ENCODE data around the gene QSOX1.

The QSOX1 gene

GRCh38 chr1:180233191-180234011 lies 78.7 kb downstream of the QSOX1 start:
- Histone ChIP-seq H3K27ac (no peak overlapping the region), H3K4me3 (peak overlapping the region; percentile 33)
- no peak for DNase-seq (ENCODE audit: low spot score)
- TF ChIP-seq CTCF (IDR thresholded peaks at IDR 0.05) = no peak

- no peak for TF ChIP-seq CTCF (IDR thresholded peaks at IDR 0.05)
- peak overlapping the region; percentile 58 for H3K4me3 ChIP-seq
- no peak overlapping the region for H3K27ac ChIP-seq
- no peak for DNase-seq (ENCODE audit: low spot score)
Measured at GRCh38 chr1:180234369-180235076, 79.9 kb downstream of the QSOX1 start.

DNA sequence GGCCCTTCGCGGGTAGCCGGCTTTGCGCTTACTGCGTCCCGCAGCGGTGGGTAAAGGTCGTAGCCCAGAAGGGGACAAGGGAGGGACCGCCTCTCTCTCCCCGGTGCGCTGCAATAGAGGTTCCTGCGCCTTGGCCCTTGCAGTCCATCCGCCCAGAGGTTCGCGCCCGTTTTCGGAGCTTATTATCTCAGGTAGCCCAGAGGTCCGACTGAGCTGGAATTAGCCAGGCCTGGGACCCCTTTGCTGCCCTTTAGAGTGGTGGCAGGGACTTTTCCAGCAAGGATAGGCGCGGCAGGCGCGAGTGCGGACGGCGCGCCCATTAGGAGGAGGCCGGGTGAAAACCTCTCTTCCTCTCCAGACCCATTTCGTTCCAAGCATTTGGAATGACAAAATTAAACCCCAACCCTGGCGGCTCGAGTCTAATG lies 80.4 kb downstream of the QSOX1 start:
- no peak for TF ChIP-seq CTCF (IDR thresholded peaks at IDR 0.05)
- DNase-seq (ENCODE audit: low spot score) = no peak
- H3K27ac ChIP-seq = no peak overlapping the region
- H3K4me3 ChIP-seq = peak overlapping the region; percentile 58

DNA sequence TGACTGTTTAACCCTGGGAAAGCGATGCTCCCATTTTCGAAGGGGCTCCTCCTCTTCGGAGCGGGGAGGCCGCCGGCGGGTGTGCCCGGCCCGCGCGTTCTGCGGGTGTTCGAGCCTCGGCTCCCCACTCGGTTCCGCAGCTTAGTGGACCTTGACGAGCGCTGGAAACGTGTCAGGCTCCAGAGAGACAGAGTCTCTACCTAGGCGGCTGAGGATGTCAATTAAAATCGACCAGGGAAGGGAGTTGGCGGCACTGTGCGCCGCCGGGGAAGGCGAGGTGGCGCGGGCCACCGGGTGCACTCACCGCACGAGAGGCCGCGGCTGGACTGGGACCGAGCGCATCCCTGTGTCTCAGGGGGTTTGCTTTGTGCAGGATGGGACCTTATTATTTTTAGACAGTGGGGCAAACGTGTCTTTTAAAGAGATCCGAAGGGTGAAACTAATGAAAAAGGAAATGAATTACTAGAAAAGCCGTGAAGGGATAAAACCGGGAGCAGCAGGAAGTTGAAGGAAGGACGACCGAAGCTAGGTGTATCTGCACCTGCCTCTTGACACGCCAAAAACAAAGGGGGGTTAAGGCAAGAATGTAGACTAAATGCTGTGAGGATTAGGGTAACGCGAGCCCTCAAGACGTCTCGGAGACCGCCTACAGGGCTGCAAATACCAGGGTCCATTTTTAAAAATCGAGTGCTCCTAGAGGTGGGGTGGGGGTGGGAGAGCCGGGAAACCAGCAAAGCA lies 81.0 kb downstream of the QSOX1 start:
- no peak for TF ChIP-seq CTCF (IDR thresholded peaks at IDR 0.05)
- peak overlapping the region; percentile 58 for H3K4me3 ChIP-seq
- no peak for DNase-seq (ENCODE audit: low spot score)
- H3K27ac ChIP-seq = no peak overlapping the region

DNA sequence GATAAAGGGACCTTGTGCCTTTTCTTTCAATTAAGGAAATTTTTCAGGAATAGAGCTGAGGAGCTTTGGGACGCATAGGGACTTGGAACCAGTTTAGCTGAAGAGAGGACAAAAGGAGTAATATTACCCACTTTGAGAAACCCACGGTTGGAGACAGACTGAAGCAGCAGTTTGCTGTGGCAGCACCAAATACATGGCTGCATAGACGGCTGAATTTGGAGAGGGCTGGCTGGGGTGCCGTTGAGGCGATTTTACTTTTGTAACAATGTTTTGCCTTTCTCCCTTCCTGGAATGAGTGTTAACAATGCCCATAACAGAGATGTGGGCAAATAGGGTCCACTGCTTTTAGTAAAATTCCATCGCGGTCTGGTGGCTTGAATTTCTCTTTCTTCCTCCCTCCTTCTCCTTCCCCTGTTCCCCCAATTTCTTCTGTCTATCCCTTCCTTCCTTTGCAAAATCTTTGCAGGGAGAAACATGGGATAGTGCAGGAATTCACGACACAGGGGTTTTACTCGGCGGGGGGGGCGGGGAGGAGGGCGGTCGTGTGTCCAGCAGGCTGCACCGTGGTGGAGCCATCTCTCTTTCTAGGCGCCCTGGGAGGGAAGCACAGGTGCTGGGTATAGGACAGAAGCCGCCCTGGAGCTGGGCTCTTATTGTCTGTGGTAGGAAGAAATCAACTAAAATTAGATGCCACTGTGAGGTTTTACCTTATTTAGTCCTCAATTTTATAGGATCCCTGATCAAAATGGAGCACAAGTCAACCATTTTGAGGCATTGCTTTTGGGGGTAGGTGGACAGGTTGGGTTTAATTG lies 82.2 kb downstream of the QSOX1 start:
- no peak for DNase-seq (ENCODE audit: low spot score)
- Histone ChIP-seq H3K27ac (no peak overlapping the region), H3K4me3 (no peak overlapping the region)
- TF ChIP-seq CTCF (IDR thresholded peaks at IDR 0.05) = no peak

DNA sequence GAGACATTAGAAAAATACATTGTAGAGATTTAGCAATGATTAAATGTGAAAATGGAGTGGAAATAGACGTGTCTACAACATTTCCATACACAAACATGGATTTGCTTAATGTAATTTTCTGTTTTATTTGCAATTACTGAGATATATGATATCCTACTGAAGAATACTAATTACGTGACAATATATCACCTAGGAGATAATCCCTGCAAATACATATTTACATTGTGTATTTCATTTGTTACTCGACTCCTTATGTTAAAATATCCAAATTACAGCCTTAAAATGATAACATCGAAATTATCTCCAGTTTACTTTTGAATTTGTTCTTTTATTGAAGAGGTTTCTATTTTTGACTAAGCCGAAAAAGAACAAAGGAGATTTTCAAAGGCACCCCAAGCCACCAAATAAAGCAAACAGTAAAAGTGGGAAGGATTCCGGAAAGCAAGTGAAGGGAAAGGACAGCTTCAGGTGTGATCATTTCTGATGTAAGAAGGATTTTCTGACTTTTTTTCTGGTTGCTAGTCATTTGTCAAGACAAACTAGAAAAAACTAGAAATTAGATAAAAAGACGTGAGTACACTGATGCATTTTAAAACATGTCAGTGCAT lies 83.3 kb downstream of the QSOX1 start:
- no peak overlapping the region for H3K27ac ChIP-seq
- DNase-seq (ENCODE audit: low spot score) = no peak
- no peak overlapping the region for H3K4me3 ChIP-seq
- no peak for TF ChIP-seq CTCF (IDR thresholded peaks at IDR 0.05)

Measured in coronary artery (tissue), 2 donors.